Liver (tissue), 9 donors: Measurements from ENCODE around the gene WNT8B. TPM values are rescaled to one million over a fixed set of nuclear protein-coding genes. Genes with fewer than 3 reads are reported as not detected.
A peak's percentile ranks its signal among the peaks of the same experiment; 100 is the strongest.

Experiments used
- DNase-seq: peaks from one replicate; pipeline ENCODE4 v3.0.0-alpha.2; 2017; ENCODE audit warnings: low spot score
- H3K27ac ChIP-seq, 2 donors: one replicate each; pipeline ENCODE4 v1.7.0; 2013; ENCODE audit warnings: inconsistent platforms in 2 of 2, low read length in 2 of 2, control low read depth in 1 of 2, low read depth in 1 of 2, mild to moderate bottlenecking in 1 of 2
- H3K27me3 ChIP-seq, 4 donors: one replicate each; pipeline versions ENCODE4 v1.6.1 to v1.7.0; 2013; ENCODE audit warnings: low read length in 3 of 4, inconsistent platforms in 1 of 4, mild to moderate bottlenecking in 1 of 4, moderate library complexity in 1 of 4; ENCODE audit not compliant: control insufficient read depth in 4 of 4, insufficient read depth in 4 of 4
- H3K36me3 ChIP-seq, 4 donors: one replicate each; pipeline versions ENCODE4 v1.6.1 to v1.7.0; 2013; ENCODE audit warnings: low read length in 3 of 4, mild to moderate bottlenecking in 3 of 4, low read depth in 1 of 4, moderate library complexity in 1 of 4; ENCODE audit not compliant: control insufficient read depth in 4 of 4, insufficient read depth in 3 of 4
- H3K4me1 ChIP-seq, 4 donors: one replicate each; pipeline versions ENCODE4 v1.6.1 to v1.7.0; 2013; ENCODE audit warnings: low read length in 3 of 4, mild to moderate bottlenecking in 3 of 4, moderate library complexity in 1 of 4; ENCODE audit not compliant: control insufficient read depth in 4 of 4, insufficient read depth in 4 of 4
- H3K4me3 ChIP-seq, 3 donors: one replicate each; pipeline versions ENCODE4 v1.6.1 to v1.7.0; 2013; ENCODE audit warnings: low read length in 3 of 3, control low read depth in 1 of 3, low read depth in 1 of 3, mild to moderate bottlenecking in 1 of 3
- H3K9ac ChIP-seq, 2 donors: one replicate each; pipeline ENCODE4 v1.7.0; 2013; ENCODE audit warnings: low read length in 2 of 2, mild to moderate bottlenecking in 2 of 2, moderate library complexity in 2 of 2, control low read depth in 1 of 2, low read depth in 1 of 2
- H3K9me3 ChIP-seq, 4 donors: one replicate each; pipeline versions ENCODE4 v1.6.1 to v1.7.0; 2013; ENCODE audit warnings: low read length in 3 of 4; ENCODE audit not compliant: control insufficient read depth in 4 of 4
- ATF3 ChIP-seq: IDR thresholded peaks from 2 replicates; pipeline ENCODE4 v1.6.1; 2016; ENCODE audit warnings: antibody characterized with exemption
- CTCF ChIP-seq: fragments of 150-350 bp; IDR thresholded peaks from 2 replicates; pipeline ENCODE4 v1.5.1; 2017; ENCODE audit warnings: improper control_type of control experiment, low read depth, low read length; ENCODE audit not compliant: missing input control
- EGR1 ChIP-seq, 2 donors: IDR thresholded peaks; 2 replicates each; pipeline ENCODE4 v1.6.1; 2016 to 2018; ENCODE audit warnings: antibody characterized with exemption in 2 of 2, low read depth in 2 of 2
- FOXA1 ChIP-seq: IDR thresholded peaks from 2 replicates; pipeline ENCODE4 v1.6.1; 2016; ENCODE audit warnings: antibody characterized with exemption
- GABPA ChIP-seq, 2 donors: IDR thresholded peaks in 1 of 2; conservative IDR thresholded peaks in 1 of 2; 2 replicates each; pipeline ENCODE4 v1.6.1; 2016; ENCODE audit warnings: antibody characterized with exemption in 2 of 2, mild to moderate bottlenecking in 1 of 2, moderate library complexity in 1 of 2
- HNF4A ChIP-seq, 2 donors: conservative IDR thresholded peaks; 2 replicates each; pipeline ENCODE4 v1.6.1; 2016; ENCODE audit warnings: antibody characterized with exemption in 2 of 2, mild to moderate bottlenecking in 2 of 2
- HNF4G ChIP-seq: IDR thresholded peaks from 2 replicates; pipeline ENCODE4 v1.6.1; 2016; ENCODE audit warnings: antibody characterized with exemption
- JUND ChIP-seq, 2 donors: IDR thresholded peaks; 2 replicates each; pipeline ENCODE4 v1.6.1; 2016; ENCODE audit warnings: antibody characterized with exemption in 2 of 2
- MAX ChIP-seq: IDR thresholded peaks from 2 replicates; pipeline ENCODE4 v1.6.1; 2016; ENCODE audit warnings: antibody characterized with exemption
- NR2F2 ChIP-seq: IDR thresholded peaks from 2 replicates; pipeline ENCODE4 v1.6.1; 2016; ENCODE audit warnings: antibody characterized with exemption
- RAD21 ChIP-seq, 2 donors: IDR thresholded peaks; 2 replicates each; pipeline ENCODE4 v1.6.1; 2016; ENCODE audit warnings: antibody characterized with exemption in 2 of 2, mild to moderate bottlenecking in 2 of 2
- REST ChIP-seq: IDR thresholded peaks from 2 replicates; pipeline ENCODE4 v1.6.1; 2016; ENCODE audit warnings: antibody characterized with exemption, mild to moderate bottlenecking
- RXRA ChIP-seq, 2 donors: IDR thresholded peaks; 2 replicates each; pipeline ENCODE4 v1.6.1; 2017 to 2018; ENCODE audit warnings: antibody characterized with exemption in 2 of 2, mild to moderate bottlenecking in 1 of 2
- SP1 ChIP-seq: IDR thresholded peaks from 2 replicates; pipeline ENCODE4 v1.6.1; 2018; ENCODE audit warnings: antibody characterized with exemption, mild to moderate bottlenecking
- TAF1 ChIP-seq: conservative IDR thresholded peaks from 2 replicates; pipeline ENCODE4 v1.6.1; 2016; ENCODE audit warnings: antibody characterized with exemption, mild to moderate bottlenecking
- YY1 ChIP-seq: IDR thresholded peaks from 2 replicates; pipeline ENCODE4 v1.6.1; 2016; ENCODE audit warnings: antibody characterized with exemption, mild to moderate bottlenecking
- ZBTB33 ChIP-seq: IDR thresholded peaks from 2 replicates; pipeline ENCODE4 v1.6.1; 2016; ENCODE audit warnings: antibody characterized with exemption
- whole genome bisulfite sequencing: extraction: QIAGEN DNeasy Blood & Tissue Kit; methylation state at CpG from one replicate; pipeline ENCODE4 v1.1.7; 2013; 5-methylcytosine and 5-hydroxymethylcytosine counted together
- polyA plus RNA-seq, 2 donors: library from polyadenylated mRNA; stranded (reverse) in 1 of 2; unstranded in 1 of 2; fragments of 200-250 nt in 1 of 2; fragments of >200 nt in 1 of 2; fragmentation: Nextera tagmentation in 1 of 2; extraction: Ambion mirVana in 1 of 2; gene quantifications; one replicate each; pipeline versions ENCODE4 v1.2.1 to v1.2.3, GENCODE V29; 2013 to 2015
- total RNA-seq, 2 donors: library from RNA; depleted of rRNA; stranded (reverse); fragments of >200 nt; gene quantifications; one replicate each; pipeline ENCODE4 v1.2.3, GENCODE V29; 2014
- donor health status: healthy.
- donor health status: healthy.
- donor health status: healthy.
- donor health status: healthy.
- donor health status: healthy.

Gene WNT8B
- total and polyA plus RNA-seq, 4 donors, result not detected

- TF ChIP-seq ZBTB33, result no peak
Observed at GRCh38 chr10:100524638-100525037, 61.8 kb downstream of the WNT8B start (continued).

- peak overlapping the region; percentile 74 to 92 (median 89) for H3K4me3 ChIP-seq
- TF ChIP-seq EGR1 (IDR thresholded peaks at IDR 0.05; ENCODE audit: low read depth in 2 of 2) (no peak), NR2F2 (no peak), HNF4G (no peak), FOXA1 (no peak)
- DNase-seq, result no peak
- peak overlapping the region; percentile 55 to 82 for H3K9ac ChIP-seq
- H3K27me3 ChIP-seq, result no peaks in the 10 kb centered on the region
- H3K9me3 ChIP-seq, result no peaks in the 10 kb centered on the region
- H3K4me1 ChIP-seq, result peaks cover 0 to 20% (median 9%) of the 10 kb centered on the region in 4 donors
- WGBS, result 74% methylated on average over 7 of the region's 7 CpGs
- no peak overlapping the region for H3K27ac ChIP-seq
- H3K36me3 ChIP-seq, result peaks cover 0 to 30% (median 28%) of the 10 kb centered on the region in 4 donors
Observed at GRCh38 chr10:100528123-100528886, 65.5 kb downstream of the WNT8B start.

GRCh38 chr10:100528921-100529474 is 66.2 kb downstream of the WNT8B start:
- TF ChIP-seq ATF3 (no peak), HNF4A (conservative IDR thresholded peaks at IDR 0.05) (no peak), REST (no peak), SP1 (no peak), YY1 (no peak), JUND (IDR thresholded peaks at IDR 0.05) (no peak), GABPA (IDR thresholded peaks at IDR 0.05 in 1 of 2, conservative IDR thresholded peaks at IDR 0.05 in 1 of 2) (no peak), RXRA (IDR thresholded peaks at IDR 0.05) (no peak), RAD21 (IDR thresholded peaks at IDR 0.05) (no peak), ZBTB33 (no peak), NR2F2 (no peak), FOXA1 (no peak), EGR1 (IDR thresholded peaks at IDR 0.05; ENCODE audit: low read depth in 2 of 2) (no peak), HNF4G (no peak), MAX (no peak), CTCF (no peak), TAF1 (no peak)
- Histone ChIP-seq H3K27ac (peak overlapping the region; percentile 38 to 50), H3K27me3 (no peaks in the 10 kb centered on the region), H3K36me3 (peaks cover 0 to 25% (median 22%) of the 10 kb centered on the region in 4 donors), H3K4me3 (peak overlapping the region; percentile 74 to 92 (median 89)), H3K9ac (peak overlapping the region; percentile 55 to 82), H3K9me3 (no peaks in the 10 kb centered on the region), H3K4me1 (peaks cover 0 to 20% (median 9%) of the 10 kb centered on the region in 4 donors)
- DNase-seq, result no peak
- WGBS, result 6% methylated on average over 18 of the region's 18 CpGs
